ENCODE results near the gene HMGA1.

DNA sequence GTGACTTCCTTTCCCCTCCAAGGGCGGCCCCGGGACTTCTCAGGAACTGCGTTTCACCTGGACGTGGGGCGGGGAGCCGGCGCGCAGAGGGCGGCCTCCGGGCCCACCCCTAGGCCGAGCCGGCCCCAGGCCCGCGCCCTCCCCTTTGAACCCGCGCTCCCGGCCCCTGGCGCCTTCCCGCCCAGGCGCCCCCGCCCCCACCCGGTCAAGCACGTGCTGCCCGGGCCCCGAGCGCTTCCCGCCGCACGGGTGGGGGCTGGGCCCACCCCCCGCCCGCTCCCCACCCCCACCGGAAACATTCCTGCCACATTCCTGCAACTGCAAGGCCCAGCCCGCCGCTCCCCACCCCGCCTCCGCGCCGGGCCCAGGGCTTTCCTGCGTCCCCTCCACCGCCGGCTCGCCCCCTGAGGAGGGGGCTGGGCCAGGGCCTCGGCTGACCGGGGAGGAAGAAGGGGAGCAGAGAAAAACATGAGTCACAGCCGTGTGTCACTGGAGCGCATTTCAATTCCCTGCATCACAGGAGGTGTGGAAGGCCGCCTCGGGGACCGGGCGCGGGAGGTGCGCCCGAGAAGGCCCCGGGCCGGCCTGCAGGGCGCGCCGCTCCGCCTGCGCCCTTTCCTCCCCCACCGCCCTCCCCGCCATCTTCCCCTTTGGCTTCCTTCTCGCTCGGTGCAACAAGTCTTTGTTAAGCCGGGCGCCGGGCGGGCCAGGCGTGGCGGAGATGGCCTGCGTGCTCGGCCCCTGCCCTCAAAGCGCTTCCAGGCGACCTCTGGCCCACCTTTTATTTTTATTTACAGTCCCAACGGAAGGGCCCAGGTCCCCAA is 1.2 kb upstream of the HMGA1 start:
- no peak for TF ChIP-seq ZNF792 (CRISPR knock-in tag; IDR thresholded peaks at IDR 0.05)
- no peak for TF ChIP-seq ZBTB8A (CRISPR knock-in tag; IDR thresholded peaks at IDR 0.05; ENCODE audit: borderline replicate concordance, low read depth)
- no peak for TF ChIP-seq CC2D1A (CRISPR knock-in tag; IDR thresholded peaks at IDR 0.05)
- no peak for TF ChIP-seq PHF20 (CRISPR knock-in tag; IDR thresholded peaks at IDR 0.05)
- TF ChIP-seq ASH2L (IDR thresholded peaks at IDR 0.05; ENCODE audit: insufficient read length, low read depth, low read length): no peak

Measured in HepG2 (cell line).